Middle frontal gyrus (tissue), 1 donor: ENCODE results near the gene CELF1.

Experiments used
- DNase-seq: peaks from one replicate; pipeline ENCODE4 v3.0.0-alpha.2; 2015; ENCODE audit warnings: low spot score; ENCODE audit errors: extremely low spot score

CELF1 gene

GRCh38 chr11:47552566-47553405 is at the start of gene CELF1:
CELF1 (minus strand) TSS chr11:47553132; CDS start chr11:47499523, 53,609 bp downstream.
- peak; percentile 85 for DNase-seq

DNA sequence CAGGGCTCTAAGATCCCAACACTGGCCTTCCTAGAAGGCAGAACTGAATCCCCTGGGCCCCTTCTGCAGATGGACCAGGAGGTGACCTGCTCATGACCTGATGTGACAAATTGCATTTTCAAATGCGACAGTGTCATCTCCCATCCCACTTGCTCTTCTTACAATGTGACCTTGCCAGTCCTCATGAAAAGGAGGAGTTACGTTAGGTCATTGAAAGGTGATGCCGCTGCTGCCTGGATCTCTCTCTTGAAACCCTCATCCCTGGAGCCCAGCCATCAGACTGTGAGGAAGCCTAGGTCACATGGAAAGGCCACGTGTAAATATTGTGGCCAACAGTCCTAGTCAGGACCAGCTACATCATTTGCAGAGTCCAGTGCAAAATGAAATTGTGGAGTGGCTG is 47.0 kb upstream of the CELF1 start:
- DNase-seq: no peak

- no peak for DNase-seq
Measured at GRCh38 chr11:47595967-47596366, 43.0 kb upstream of the CELF1 start.

GRCh38 chr11:47595029-47595428 is 42.1 kb upstream of the CELF1 start:
- no peak for DNase-seq

GRCh38 chr11:47593934-47594855 is 41.3 kb upstream of the CELF1 start, which contains the start of gene C1QTNF4:
C1QTNF4 (minus strand) TSS chr11:47594411; CDS start chr11:47590810, 3,601 bp downstream.
- no peak for DNase-seq

GRCh38 chr11:47593492-47593933 is 40.6 kb upstream of the CELF1 start:
- DNase-seq: no peak

DNA sequence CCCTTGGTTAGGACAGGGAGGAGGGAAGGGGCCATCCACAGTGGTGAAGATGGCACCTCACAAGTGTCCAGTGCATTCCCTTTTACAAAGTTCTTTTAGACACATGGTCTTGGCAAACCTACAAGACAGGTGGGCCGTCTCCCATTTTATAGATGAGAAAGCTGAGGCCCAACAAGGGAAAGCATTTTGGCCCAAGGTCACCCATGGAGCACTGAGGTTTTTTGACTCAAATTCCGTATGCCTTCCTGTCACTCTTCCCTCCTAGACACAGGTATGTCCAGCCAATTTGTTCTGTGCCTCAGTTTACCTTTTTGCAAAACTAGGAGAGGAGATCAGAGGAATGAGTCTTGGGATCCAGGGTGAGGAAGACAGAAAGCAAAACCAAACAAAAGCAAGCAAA is 40.0 kb upstream of the CELF1 start:
- no peak for DNase-seq

- DNase-seq: no peak
Measured at GRCh38 chr11:47592251-47592650, 39.3 kb upstream of the CELF1 start.

DNA sequence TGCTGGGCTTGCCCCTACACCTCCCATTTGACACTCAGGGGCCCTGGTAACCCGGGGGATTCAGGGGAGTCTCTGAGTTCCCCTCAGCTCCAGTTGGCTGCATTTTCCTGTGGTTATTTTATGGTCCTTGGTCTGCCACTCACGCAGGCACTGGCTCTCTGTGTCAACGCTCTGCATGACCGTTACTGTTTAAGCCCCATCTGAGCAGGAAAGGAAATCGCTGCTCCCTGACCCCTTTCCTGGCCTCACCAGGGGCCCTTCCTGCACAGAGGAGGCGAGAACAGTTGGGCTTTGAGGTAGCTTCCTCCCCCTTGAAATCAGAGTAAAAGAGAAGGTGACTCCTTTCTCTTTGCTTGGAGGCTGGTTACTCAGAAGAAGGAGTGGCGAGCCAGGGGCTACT is 38.8 kb upstream of the CELF1 start:
- DNase-seq: no peak

DNA sequence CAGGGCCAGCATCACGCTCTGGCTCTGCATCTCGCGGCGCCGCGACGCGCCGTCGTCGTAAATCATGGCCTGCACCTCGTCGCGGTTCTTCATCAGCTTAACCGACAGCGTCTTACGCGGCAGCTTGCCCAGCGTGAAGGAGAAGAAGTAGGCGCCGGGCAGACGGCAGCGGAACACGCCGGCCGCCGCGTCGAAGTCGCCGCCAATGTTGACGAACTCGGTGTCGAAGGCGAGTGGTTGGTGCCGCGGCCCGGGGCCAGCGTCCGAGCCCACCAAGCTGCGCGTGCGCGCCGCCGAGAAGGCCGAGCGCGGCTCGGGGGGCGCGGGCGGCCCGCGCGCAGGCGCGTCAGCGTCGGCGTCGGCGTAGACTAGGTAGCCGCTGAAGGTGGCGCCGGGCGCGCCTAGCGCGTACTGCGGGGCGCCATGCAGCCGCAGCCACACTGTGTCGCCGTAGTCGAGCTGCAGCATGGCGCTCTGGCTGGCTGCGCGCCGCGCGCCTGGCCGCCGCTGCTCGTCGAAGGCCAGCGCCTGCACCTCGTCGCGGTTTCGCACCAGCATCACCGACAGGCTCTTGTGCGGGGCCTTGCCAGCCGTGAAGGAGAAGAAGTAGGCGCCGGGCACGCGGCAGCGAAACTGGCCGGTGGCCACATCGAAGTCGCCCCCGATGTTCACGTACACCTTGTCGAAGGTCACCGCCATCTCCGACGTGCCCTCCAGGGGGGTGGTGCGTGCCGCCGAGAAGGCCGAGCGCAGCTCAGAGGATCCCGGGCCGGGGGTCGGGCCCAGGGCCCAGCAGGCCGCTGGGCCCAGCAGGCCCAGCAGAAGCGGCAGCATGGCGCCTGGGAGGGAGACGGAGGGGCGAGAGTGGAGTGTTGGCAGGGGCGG is 37.3 kb upstream of the CELF1 start:
- no peak for DNase-seq

GRCh38 chr11:47589584-47589976 is 36.6 kb upstream of the CELF1 start:
- no peak for DNase-seq

GRCh38 chr11:47589118-47589517 is 36.2 kb upstream of the CELF1 start:
- no peak for DNase-seq

DNA sequence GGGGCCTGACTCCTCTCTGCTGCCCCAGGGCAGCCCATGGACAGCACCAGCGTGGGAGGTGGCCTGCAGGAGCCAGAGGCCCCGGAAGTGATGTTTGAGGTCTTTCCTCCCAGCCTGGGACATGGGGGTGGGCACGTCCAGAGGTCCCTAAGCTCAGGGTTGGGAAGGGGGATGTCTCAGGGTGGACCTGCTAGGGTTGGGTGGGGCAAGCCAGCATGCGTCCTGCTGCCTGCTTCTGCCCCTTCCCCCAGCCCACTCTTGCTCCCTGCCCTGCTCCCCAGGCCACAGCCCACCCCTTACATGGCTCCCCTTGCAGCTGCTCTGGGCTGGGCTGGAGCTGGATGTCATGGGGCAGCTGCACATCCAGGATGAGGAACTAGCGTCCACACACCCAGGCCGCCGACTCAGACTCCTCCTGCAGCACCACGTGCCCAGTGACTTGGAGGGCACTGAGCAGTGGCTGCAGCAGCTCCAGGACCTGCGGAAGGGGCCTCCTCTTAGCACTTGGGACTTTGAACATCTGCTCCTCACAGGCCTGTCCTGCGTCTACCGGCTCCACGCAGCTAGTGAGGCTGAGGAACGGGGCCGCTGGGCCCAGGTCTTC is 34.9 kb upstream of the CELF1 start:
- DNase-seq: no peak

- DNase-seq: no peak
Measured at GRCh38 chr11:47587039-47587716, 34.2 kb upstream of the CELF1 start.

- no peak for DNase-seq
Measured at GRCh38 chr11:47586098-47586855, 33.3 kb upstream of the CELF1 start, which contains the start of gene FAM180B. FAM180B (plus strand) TSS chr11:47586678; CDS start chr11:47586769, 91 bp downstream.

- no peak for DNase-seq
Measured at GRCh38 chr11:47583844-47584243, 30.9 kb upstream of the CELF1 start.

DNA sequence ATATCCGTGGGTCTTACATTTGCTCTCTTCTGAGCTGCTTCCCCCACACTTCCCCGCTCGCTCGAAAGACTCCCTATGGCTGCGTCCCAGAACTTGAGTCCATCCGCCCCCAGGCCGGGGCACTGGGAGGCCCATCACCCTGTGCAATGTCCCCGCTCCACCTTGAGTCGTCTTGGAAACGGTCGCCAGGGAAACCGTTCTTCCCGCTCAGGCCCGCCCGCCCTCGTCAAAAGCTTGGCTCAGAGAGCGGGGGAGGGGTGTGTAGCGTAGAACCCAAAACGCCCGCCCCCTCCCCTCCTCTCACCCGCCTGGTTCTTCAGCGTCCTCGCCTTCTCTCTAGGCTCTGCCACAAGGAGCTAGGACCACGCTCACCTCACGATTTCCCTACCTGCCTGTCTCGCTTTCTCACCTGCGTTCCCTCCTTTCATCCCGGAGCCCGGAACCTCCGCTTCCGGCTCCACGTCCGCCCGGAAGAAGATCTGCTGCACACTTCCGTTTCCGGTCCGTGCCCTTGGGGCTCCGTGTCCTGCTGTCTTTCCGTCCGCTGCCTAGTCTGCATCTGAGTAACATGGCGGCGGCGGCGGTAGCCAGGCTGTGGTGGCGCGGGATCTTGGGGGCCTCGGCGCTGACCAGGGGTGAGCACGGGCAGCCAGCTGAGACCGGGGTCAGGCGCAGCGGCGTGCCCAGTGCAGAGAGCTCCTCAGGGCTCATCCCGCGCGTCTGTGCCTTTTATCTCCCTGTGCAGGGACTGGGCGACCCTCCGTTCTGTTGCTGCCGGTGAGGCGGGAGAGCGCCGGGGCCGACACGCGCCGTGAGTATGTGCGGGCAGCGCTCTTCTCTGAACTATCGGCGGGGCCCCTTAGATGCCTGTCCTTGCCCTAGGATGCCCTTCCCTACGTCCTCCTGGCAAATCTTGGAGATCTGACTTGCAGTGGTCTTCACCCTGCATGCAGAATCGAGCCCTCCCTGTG is 25.9 kb upstream of the CELF1 start, which contains the start of the genes KBTBD4 and NDUFS3:
KBTBD4 (minus strand) TSS at position 447 of the 971 bp plus-strand sequence; CDS start at position 428, 19 bp downstream.
NDUFS3 (plus strand) TSS at position 551 of the 971 bp plus-strand sequence; CDS start at position 569, 18 bp downstream.
- peak; percentile 83 for DNase-seq
